GF-D8 (cell line): ENCODE results near the gene RNF26.
"Not testable (repeated sequence)": the region's sequence is repeated elsewhere in the genome, so short reads cannot be mapped to it uniquely, and the experiment has no call there.

ENCODE experiments used
- DNase-seq: peaks from one replicate; lab custom pipeline; 2025; lab: John Stamatoyannopoulos, UW

Gene RNF26

GRCh38 chr11:119371778-119372182 lies 37.5 kb downstream of the RNF26 start:
- no peak for DNase-seq

DNA sequence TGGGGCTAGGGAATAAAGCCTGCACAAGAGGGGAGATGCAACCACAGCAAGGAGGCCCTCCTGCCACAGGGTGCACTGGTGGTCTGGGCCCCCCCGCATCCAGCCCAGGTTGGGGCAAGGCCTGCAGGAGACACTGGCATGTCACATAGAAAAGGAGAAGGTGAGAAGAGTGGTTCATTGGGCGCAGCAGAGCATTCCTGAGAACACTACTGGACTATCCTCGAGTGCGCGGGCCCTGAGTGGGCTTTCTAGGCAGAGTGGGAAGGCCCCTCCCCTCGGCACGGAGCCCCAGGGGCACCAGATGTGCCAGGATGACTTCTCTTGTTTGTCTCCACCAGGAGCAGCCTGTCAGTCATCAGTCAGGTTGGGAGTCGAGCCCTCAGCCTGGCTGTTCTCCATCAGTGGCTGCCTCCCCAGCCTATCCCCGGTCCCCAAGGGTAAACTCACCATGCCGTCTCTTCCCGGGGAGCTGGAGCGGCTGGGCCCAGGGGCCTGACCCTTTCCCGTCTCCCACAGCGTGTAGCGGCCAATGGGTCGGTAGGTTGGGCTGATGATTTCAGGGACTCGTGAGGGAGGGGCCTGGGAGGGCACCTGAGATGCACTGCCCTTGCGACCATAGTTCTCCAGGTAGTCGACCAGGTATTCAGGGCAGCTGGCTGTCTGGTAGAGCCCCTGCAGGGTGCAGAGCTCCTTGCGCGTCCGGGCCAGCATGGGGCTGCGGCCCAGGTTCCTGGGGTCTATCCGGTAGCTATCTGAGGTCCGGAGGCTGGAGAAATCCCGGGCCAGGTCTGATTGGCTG lies 38.1 kb downstream of the RNF26 start:
- DNase-seq: no peak

DNA sequence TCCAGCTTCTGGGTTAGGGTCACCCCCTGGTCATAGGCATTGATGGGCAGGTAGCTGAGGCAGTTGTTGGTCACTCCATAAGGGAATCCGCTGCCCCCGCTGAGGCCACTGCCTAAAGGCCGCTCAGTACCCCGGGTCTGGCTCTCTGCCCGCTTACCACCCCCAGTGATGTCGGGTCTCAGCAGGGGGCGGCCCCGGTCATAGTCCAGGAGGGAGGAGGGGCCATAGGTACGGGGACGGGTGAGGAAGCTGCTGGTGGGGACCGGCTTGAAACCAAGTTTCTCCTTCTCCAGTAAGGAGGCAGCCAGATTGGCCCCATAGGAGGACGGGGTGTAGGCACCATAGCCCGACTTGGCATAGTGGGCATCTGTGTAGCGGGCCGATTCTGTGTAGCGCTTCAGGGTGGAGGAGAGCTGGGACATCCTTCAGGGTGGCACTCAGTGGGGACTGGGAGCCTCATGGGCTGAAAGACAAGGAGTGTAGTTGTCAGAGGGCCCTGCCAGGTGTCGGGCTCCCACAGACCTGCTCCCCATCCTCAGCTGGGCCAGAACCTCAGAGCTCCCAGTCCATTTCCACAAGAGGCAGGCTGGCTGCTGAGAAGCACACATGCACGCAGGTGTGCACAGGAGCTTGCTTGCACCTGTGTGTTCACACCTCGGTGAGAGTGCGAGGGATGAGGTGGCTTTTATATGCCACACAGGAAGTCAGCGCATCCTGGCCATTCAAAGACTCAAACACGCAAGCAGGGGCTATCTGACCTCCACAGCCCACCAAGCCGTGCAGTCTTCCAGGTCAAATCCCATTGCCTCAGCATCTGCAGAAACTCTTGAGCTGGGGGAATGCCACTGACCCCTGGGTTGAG lies 39.0 kb downstream of the RNF26 start:
- no peak for DNase-seq

DNA sequence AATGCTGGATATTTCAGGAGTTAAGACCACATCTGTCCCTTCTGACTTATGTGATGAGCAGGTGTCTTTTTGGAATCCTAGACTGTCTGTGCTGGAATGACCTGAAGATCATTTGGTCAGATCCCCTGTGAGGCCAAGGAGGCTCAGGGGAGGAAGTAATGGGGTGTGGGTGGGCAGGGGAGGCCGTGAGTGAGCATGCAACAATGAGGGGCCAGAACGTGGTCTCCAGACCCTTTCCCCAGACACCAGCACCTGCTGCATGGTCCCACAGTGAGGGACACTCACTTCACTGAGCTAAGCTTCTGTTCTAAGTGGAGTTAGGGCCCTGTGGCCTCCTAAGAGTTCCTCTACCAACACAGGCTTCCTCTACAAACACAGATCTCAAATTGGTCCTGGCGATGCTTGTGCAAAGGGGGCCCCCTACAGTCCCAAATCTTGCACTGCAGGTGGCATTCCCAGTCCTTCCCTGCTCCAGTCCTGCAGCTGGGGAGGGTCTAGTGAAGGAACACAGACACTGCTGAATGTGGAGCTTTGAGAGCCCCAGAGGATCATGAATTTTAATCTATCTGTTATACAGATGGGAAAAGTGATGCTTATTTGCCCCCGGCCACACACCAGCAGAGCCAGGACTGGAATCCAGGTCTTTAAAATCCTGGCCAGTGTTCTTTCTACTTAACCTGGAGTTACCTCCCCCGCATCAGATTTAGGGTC lies 39.7 kb downstream of the RNF26 start:
- DNase-seq: peak; percentile 62

DNA sequence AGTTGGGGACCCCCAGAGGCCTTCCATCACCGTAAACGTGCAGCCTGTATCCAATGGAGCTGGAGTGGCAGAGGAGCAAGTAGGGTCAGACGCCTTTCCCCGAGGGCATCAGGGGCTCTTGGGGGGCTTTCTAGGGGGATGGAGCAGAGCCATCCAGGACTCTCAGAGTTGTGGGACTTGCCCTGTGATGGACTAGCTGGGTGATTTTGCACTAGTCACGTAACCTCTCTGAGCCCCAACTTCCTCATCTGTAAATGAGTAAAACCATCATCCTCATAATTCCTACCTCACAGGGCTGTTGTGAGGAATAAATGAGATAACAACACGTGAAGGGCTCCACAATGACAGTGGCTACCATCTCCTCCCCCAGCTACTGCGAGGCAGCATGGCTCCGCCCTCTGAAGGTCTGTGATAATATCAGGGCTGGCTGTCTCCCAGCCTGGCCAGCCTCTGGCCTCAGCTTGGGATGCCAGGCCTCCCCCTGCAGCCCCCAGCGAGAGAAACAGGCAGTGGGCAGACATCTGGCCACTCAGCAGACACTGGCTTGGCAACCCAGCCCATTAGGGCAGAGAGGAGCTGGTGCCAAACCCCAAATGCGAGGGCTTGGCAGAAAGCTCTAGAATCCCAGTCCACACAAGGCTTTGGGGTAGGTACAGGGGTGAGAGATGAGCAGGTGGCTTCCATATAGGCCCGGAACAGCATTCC lies 40.5 kb downstream of the RNF26 start:
- DNase-seq: no peak

DNA sequence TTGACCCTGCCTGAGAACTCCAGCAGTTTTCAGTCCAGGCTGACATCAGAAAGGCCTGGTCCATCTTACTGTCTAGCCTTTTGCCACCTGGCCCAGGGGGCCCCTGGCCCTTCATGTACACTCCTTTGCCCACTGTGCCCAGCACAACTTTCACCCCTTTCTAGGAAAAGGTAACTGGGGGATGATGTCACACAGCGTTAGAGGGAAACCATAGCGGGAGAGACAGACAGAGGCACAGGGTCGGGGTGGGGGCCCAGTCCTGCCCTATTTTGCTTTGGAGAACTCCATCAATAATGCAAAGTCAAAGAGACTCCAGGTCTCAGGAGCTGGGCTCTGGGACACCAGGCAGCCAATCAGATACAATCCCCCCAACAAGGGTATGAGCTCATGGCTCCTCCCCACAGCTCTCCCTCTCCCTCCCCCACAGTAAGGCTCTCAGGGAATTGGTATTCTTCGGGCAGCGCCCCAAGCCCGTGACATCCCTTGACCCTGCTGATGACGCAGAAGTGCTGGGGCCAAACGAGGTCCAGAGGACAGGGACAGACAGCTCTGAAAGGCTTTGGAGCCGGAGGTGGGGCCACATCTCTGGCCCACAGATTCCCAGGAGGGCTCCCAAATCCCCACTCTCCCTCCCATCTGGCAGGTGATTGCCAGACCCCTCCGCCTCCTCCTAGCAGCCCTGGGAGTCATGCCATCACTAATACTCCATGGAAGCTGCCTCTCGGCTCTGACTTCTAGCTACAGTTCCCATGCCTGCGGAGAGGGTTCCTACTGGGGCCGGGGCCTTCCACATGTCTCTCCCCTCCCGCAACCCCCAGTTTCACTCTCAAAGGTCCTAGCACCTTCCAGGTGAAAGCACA lies 41.2 kb downstream of the RNF26 start:
- DNase-seq: no peak

GRCh38 chr11:119376197-119376847 lies 42.0 kb downstream of the RNF26 start:
- DNase-seq: no peak

DNA sequence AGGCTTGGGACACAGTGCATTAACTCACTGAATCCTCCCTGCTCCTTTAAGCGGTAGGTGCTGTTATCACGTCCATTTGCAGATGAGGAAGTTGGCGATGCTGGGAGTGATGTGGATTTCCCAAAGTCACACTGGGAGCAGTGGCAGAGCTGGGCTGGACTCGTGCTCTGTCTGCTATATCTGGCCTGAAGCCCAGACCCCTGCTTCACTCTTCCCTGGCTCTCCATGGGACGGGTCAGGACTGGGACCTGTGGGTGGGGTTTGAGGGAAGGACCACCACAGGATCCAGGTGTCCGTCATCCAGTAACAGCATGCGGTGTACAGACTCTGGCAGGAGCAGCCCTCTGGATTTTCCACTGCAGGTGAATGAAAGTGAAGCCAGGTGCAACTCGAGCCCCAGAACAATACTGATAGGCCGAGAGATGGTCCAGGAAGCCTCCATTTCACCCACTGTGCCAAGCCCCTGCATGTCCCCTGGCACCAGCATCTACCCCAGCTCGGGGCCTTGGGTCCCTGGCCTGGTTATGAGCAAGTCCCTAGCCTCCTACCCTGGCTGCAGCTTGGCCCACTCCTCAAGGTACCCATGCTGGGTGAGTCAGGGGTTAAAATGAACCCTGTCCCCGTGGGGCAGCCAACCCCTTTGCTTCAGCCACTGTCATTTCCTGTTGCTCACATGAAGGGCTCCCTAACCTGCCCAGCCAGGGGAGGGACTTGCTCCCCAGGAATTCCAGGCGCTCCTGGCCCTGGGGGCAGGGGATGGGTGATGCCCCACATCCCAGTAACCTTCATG lies 43.0 kb downstream of the RNF26 start:
- DNase-seq: no peak

DNA sequence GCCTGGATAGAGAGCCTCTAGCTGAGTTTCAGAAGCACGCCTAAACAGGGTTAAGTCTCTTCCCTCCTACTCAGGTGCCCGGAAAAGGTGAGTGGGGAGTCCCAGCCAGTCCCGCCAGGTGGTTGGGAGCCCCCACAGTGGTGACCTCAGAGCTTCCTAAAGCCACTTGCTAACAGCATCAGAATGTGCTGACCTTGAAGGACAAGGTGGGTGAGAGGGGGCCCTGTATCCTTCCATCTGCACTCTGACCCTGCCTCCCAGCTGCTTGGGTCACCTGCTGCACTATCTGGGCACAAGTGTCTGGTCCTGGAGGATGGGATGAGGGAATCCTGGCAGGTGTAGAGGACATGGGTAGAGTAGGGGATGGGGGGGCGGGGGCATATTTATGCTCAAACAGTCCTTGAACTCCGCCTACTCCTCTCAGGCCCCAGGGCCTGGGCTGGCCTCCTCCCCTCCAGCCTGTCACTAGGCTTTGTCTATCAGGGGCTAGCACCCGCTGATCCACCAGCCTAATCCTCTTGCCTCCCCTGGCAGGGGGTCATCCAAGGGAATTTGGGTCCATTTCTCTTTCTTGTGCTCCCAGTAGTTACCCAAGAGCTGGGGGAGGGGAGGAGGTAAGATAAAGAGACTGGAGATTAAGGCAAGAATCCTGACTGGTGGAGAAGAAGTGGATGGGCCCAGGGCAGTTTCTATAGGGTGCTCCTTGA lies 43.8 kb downstream of the RNF26 start:
- DNase-seq: no peak

DNA sequence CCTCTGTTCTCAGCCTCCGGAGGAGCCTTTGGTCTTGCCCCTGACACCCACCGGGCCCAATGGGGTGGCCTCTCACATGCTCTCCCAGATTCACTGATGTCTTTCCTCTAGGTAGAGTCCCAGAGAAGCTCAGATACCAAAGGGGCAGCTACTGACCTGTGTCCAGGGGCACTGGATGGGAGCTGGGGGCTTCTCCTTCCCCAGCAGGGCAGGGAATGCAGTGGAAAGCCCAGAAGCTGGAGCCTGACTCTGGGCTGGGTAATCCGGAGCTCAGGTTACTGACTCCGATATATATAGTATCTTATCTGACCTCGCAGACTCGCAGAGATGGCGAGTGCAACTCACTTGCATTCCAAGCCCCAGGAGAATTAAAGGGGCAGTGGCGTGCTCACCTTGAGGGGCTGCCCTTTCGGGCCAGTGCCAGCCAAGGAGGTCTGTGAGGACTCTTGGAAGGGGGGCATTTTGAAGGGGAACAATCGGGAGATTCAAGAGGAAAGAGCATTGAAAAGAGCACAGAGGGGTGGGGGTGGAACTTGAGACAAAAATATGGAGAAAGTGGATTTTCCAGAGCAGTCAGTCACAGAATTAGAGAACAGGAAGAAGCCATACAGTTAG lies 44.6 kb downstream of the RNF26 start:
- no peak for DNase-seq

GRCh38 chr11:119380160-119380826 lies 46.0 kb downstream of the RNF26 start:
- DNase-seq: no peak

GRCh38 chr11:119380827-119381180 lies 46.5 kb downstream of the RNF26 start:
- peak; percentile 47 for DNase-seq

- DNase-seq: peak; percentile 100
Measured at GRCh38 chr11:119381181-119381988, 47.1 kb downstream of the RNF26 start, which contains the start of gene USP2. TSS of gene USP2 (minus strand) at chr11:119381690. CDS start at chr11:119373480, 8,210 bp downstream.

DNA sequence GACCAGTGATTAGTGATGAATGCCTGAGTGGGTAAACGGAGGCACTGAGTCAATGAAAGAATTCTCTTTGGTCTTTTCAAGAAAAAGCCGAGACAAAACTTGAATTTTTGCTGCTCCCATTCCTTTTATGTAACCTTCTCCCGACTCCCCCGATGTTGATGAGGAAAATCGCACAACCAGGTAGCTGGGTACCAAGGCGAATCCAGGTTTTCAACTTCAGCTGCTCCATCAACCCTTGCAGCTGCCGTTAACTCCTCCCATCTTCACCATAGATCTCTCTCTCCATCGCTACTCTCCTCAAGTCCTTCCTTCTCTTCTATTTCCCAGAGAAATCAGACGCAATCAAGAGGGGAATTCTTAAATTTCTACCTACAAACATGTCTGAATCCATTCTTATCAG lies 47.8 kb downstream of the RNF26 start:
- no peak for DNase-seq

GRCh38 chr11:119382513-119382912 lies 48.2 kb downstream of the RNF26 start:
- DNase-seq: not testable (repeated sequence)

DNA sequence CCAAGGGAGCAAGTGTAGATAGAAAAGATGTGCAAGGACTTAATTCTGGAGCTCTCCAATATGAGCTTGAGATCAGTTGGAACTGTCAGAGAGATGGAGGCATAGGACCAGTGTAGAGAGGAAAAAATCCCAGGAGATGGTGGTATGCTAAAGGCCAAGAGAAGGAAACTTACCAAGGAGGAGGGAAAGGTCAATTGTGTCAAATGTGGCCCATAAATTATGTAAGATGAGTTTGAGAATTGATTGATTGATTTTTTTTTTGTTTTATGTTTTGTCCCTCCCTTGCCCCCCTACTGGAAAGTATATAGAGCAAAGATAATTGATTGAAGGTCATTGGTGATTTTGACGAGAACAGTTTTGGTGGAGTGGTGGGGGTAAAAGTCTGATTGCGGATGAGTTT lies 50.0 kb downstream of the RNF26 start:
- no peak for DNase-seq
